ENCODE measurements around the gene TYMP.
A peak's percentile ranks its signal among the peaks of the same experiment; 100 is the strongest.

The TYMP gene

DNA sequence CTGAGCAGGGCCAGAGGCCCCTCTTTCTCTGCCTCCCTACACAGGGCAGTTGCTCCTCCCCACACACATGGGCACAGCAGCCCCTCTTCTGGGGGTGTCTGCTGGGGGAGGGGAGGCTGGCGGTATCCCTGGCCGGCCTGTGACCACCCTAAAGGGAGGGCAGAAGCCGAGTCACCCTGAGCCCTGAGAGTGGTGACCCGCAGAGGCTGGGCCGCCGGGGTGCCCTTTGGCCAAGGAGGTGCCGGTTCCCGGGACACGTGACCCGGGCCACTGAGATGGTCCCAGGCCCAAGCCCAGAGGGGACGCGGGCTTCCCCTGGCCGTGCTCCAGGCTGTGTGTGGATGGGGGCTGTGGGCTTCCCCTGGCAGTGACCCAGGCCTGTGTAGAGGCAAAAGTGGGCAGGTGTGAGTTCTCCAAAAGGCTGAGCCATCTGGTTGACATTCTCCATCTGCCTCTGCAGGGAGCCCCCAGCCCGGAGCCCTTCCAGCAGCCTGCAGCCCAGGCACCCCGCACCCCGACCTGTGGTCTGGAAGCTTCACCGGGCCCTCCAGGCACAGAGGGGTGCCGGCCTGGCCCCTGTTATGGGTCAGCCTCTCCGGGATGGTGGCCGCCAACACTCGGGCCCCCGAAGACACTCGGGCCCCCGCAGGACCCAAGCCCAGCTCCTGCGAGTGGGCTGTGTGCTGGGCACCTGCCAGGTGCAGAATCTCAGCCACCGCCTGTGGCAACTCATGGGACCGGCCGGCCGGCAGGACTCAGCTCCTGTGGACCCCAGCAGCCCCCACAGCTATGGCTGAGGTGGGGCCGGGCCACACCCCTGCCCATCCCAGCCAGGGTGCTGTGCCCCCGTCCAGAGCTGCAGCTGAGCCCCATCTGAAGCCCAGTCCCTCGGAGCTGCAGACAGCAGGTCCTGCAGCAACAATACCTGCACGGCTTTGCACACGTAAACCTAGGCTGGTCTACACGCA lies 47.4 kb downstream of the TYMP start:
- no peak for DNase-seq

DNA sequence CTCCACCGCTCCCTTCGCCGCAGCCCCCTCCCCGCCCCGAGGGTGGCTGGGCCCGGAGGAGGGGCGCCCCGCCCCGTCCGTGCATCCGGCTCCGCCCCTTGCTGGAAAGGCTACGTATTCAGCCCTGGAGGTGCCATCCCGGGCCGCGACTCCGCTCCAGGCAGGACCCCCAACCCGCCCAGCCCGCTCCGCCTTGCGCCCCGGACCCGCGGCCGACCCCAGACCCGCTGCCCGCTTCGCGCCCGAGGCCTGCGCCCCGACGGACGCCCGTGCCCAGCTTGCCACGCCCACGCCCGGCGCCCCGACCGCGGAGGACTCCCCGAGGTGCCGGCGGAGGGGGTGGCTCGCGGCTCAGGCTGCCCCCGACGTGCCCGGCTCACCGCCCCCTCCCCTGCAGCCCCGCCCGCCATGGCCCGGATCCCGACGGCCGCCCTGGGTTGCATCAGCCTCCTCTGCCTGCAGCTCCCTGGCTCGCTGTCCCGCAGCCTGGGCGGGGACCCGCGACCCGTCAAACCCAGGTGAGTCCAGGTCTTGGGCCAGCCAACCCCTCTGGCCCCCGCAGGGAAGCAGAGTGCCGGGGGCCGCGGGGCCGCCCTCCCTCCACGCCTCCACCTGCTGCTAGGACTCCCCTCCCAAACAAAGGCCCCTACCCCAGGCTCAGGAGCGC lies 48.2 kb downstream of the TYMP start, which contains the start of gene ADM2:
ADM2 (plus strand) TSS at position 104 of the 667 bp plus-strand sequence; CDS start at position 409, 305 bp downstream.
- peak; percentile 54 for DNase-seq

DNA sequence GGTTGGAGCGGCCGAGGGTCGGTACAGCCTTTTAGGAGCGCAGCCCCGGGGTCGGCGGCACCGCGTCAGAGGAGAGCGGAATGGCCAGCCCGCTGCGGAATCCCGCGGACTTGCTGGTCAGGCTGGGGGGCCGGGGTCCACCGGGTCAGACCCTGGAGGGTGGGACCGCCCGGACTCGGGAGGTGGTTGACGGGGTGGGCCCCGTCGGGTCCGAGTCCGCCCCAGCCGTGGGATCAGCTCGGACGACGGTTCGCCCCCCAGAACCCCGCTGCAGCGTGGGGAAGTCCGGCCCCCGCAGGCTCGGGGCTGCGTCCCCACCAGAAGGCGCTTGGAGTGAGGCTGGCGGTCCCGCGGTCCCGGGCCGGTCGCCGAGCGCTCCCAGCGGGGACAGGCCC lies 48.8 kb downstream of the TYMP start:
- no peak for DNase-seq

DNA sequence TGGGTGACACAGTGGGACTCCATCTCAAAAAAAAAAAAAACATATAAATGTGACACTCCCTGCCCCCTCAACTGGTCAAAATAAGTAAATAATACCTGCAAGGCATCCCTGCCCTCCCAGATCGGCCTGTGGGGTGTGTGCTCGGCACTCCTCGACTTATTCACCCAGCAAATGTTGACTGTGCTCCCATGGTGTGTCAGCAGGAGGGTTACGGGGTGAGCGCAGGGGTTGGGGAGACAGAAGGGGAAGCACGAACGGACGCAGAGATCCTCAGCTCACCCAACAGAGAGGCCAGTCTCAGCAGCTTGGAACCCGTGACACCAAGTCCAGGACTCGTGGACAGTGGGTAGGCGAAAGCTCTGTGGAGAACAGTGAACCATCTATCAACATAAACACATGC lies 50.1 kb downstream of the TYMP start:
- DNase-seq: no peak

DNA sequence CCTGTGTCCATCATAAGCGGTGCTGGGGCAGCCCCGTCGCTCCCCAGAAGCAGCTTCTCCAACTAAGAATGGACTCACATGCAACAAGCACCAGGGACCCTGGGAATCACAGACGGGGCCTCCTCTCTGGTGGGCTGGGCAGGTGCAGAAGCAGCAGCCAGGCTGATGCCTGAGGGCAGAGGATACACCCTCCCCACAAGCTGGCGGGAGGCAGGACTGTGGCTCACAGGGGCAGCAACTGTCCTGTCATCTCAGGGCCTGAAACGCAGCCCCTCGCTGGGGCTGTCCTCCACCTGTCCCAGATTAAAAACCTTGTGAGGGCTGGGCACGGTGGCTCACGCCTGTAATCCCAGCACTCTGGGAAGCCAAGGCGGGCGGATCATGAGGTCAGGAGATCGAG lies 51.9 kb downstream of the TYMP start:
- DNase-seq: no peak

DNA sequence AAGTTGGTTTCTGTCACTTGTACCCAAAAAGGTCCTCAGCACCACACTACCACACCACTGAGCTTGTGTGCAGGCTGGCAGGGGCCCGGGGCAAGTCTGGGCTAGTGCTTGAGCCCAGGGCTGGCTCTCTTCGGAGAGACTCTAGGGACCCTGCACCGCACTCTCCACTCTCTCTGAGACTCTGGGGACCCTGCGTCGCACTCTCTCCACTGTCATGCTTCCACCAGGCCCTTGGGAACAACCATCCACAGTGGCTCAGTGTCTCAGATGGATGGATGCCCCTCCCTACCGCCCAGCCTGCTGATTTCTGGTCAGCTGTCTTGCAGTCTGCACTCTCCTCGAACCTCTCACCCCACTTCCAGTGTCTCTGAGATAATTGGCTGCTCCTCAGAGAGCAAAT lies 52.9 kb downstream of the TYMP start:
- DNase-seq: no peak

All from effector CD4-positive, alpha-beta T cell (primary cell).